IMR-90 (cell line): ENCODE data around the gene ACSL4. TPM values are rescaled to one million over a fixed set of nuclear protein-coding genes. Genes with fewer than 3 reads are reported as not detected.

ENCODE experiments used
- ATAC-seq: fragments of 200-7000 bp; cut with Tn5 transposase; 2 replicates; pipeline ENCODE4 v1.9.1; 2020; ENCODE audit warnings: low read depth, mild to moderate bottlenecking, moderate library complexity
- BruUV-seq: library from RNA; stranded (reverse); fragments of 400-500 nt; replicated peaks from 2 replicates; lab custom pipeline; 2021; lab: Mats Ljungman, UMichigan
- CTCF ChIA-PET: fragments of 300-600 bp; formaldehyde crosslinking; extraction: SDS; loops from one replicate; lab custom pipeline; 2021; ENCODE audit warnings: antibody characterized with exemption; lab: Yijun Ruan, JAX
- POLR2A ChIA-PET: fragments of 300-600 bp; sonication (Branson Sonifier 250); formaldehyde crosslinking; loops from one replicate; lab custom pipeline; 2022; ENCODE audit warnings: antibody characterized with exemption; ENCODE audit not compliant: unreplicated experiment; lab: Charles Lee
- DNase-seq: peaks from one replicate; pipeline ENCODE4 v3.0.0; 2013
- H2AFZ ChIP-seq: replicated peaks from 2 replicates; pipeline ENCODE3; 2013; ENCODE audit warnings: low read length, mild to moderate bottlenecking; ENCODE audit not compliant: poor library complexity
- H2AK5ac ChIP-seq: 2 replicates; pipeline ENCODE4 v1.6.1; 2013; ENCODE audit warnings: low read depth, low read length, inconsistent platforms
- H2AK9ac ChIP-seq: replicated peaks from 2 replicates; pipeline ENCODE3; 2013; ENCODE audit warnings: mild to moderate bottlenecking, low read depth, low read length, moderate library complexity; ENCODE audit not compliant: poor library complexity
- H2BK120ac ChIP-seq: 2 replicates; pipeline ENCODE4 v1.6.1; 2013; ENCODE audit warnings: low read depth, low read length, inconsistent platforms
- H2BK15ac ChIP-seq: 3 replicates; pipeline ENCODE4 v1.6.1; 2013; ENCODE audit warnings: low read depth, low read length, inconsistent platforms
- H2BK20ac ChIP-seq: 2 replicates; pipeline ENCODE4 v1.6.1; 2013; ENCODE audit warnings: low read depth, mild to moderate bottlenecking, inconsistent platforms, low read length, moderate library complexity
- H2BK5ac ChIP-seq: 2 replicates; pipeline ENCODE4 v1.6.1; 2013; ENCODE audit warnings: mild to moderate bottlenecking, low read depth, low read length, inconsistent platforms; ENCODE audit not compliant: poor library complexity, severe bottlenecking
- H3K14ac ChIP-seq: replicated peaks from 2 replicates; pipeline ENCODE4 v1.6.1; 2013; ENCODE audit warnings: low read depth, low read length, inconsistent platforms
- H3K18ac ChIP-seq: 2 replicates; pipeline ENCODE4 v1.6.1; 2013; ENCODE audit warnings: low read depth, low read length, control low read depth
- H3K23ac ChIP-seq: 2 replicates; pipeline ENCODE4 v1.6.1; 2013; ENCODE audit warnings: low read depth, low read length, inconsistent platforms
- H3K27ac ChIP-seq: 2 replicates; pipeline ENCODE4 v1.5.1; 2013; ENCODE audit warnings: mild to moderate bottlenecking, control low read depth, low read length; ENCODE audit not compliant: insufficient read depth
- H3K27me3 ChIP-seq: 2 replicates; pipeline ENCODE4 v1.6.1; 2013; ENCODE audit warnings: low read length; ENCODE audit not compliant: control insufficient read depth, insufficient read depth
- H3K36me3 ChIP-seq: 2 replicates; pipeline ENCODE4 v1.6.1; 2013; ENCODE audit warnings: low read length, mixed read lengths; ENCODE audit not compliant: control insufficient read depth, insufficient read depth
- H3K4ac ChIP-seq: 2 replicates; pipeline ENCODE4 v1.6.1; 2013; ENCODE audit warnings: low read depth, low read length, inconsistent platforms
- H3K4me1 ChIP-seq: 2 replicates; pipeline ENCODE4 v1.6.1; 2013; ENCODE audit warnings: low read length, mixed read lengths; ENCODE audit not compliant: control insufficient read depth, insufficient read depth
- H3K4me2 ChIP-seq: 2 replicates; pipeline ENCODE4 v1.6.1; 2013; ENCODE audit warnings: low read depth, mild to moderate bottlenecking, control low read depth, low read length, moderate library complexity
- H3K4me3 ChIP-seq: 2 replicates; pipeline ENCODE4 v1.5.1; 2013; ENCODE audit warnings: low read depth, mild to moderate bottlenecking, control low read depth, low read length, moderate library complexity; ENCODE audit not compliant: insufficient read depth
- H3K56ac ChIP-seq: 2 replicates; pipeline ENCODE4 v1.6.1; 2013; ENCODE audit warnings: low read length, inconsistent platforms; ENCODE audit not compliant: insufficient read depth; ENCODE audit errors: extremely low read depth
- H3K79me1 ChIP-seq, 2 experiments: 2 replicates each; pipeline ENCODE4 v1.6.1; 2013; ENCODE audit warnings: low read length in 2 of 2, inconsistent platforms in 1 of 2, low read depth in 1 of 2
- H3K9ac ChIP-seq: 2 replicates; pipeline ENCODE4 v1.6.1; 2013; ENCODE audit warnings: low read depth, low read length, control low read depth
- H3K9me1 ChIP-seq: 2 replicates; pipeline ENCODE4 v1.6.1; 2013; ENCODE audit warnings: low read length, inconsistent platforms; ENCODE audit not compliant: insufficient read depth
- H3K9me3 ChIP-seq: 2 replicates; pipeline ENCODE4 v1.6.1; 2013; ENCODE audit warnings: low read length; ENCODE audit not compliant: control insufficient read depth, insufficient read depth
- H4K20me1 ChIP-seq: 2 replicates; pipeline ENCODE4 v1.6.1; 2013; ENCODE audit warnings: low read length, inconsistent platforms; ENCODE audit not compliant: insufficient read depth
- H4K5ac ChIP-seq: 2 replicates; pipeline ENCODE4 v1.6.1; 2013; ENCODE audit warnings: mild to moderate bottlenecking, low read depth, low read length, control low read depth
- H4K8ac ChIP-seq, 2 experiments: 2 replicates each; pipeline ENCODE4 v1.6.1; 2013; ENCODE audit warnings: low read depth in 2 of 2, low read length in 2 of 2, control low read depth in 1 of 2, inconsistent platforms in 1 of 2
- H4K91ac ChIP-seq: 2 replicates; pipeline ENCODE4 v1.6.1; 2013; ENCODE audit warnings: low read depth, low read length, inconsistent platforms; ENCODE audit not compliant: insufficient read depth
- CEBPB ChIP-seq: IDR thresholded peaks from 2 replicates; pipeline ENCODE4 v1.6.1; 2012; ENCODE audit warnings: low read depth, low read length, improper control_type of control experiment
- FOS ChIP-seq: fragments of 150-350 bp; IDR thresholded peaks from 2 replicates; pipeline ENCODE4 v1.6.1; 2016; ENCODE audit warnings: low read depth, low read length
- MXI1 ChIP-seq: IDR thresholded peaks from 2 replicates; pipeline ENCODE4 v1.6.1; 2012; ENCODE audit warnings: low read depth, mild to moderate bottlenecking, low read length, moderate library complexity, borderline replicate concordance
- WGBS, 2 experiments: methylation state at CpG; one replicate each; pipeline versions ENCODE4 v1.1.5 to v1.1.7; 2013; ENCODE audit warnings: missing lambda C conversion rate in 2 of 2; ENCODE audit not compliant: insufficient read length in 1 of 2; ENCODE audit errors: extremely low coverage in 2 of 2; 5-methylcytosine and 5-hydroxymethylcytosine counted together
- dilution Hi-C: fragments of 300-500 bp; cut with HindIII; formaldehyde crosslinking; loops from one replicate; pipeline ENCODE4 v1.14.3; 2018; ENCODE audit warnings: low sequenced_read_pairs; ENCODE audit not compliant: unreplicated experiment
- in situ Hi-C: fragments of 300-500 bp; cut with MboI; formaldehyde crosslinking; loops from 3 replicates; pipeline ENCODE4 v1.14.3; 2019; ENCODE audit warnings: low sequenced_read_pairs, inconsistent platforms, mixed read lengths
- intact Hi-C: fragments of 100-400 bp; cut with micrococcal nuclease; formaldehyde crosslinking; loops from 2 replicates; pipeline ENCODE4 v1.10.0; 2022
- polyA plus RNA-seq, 3 experiments: library from polyadenylated mRNA; depleted of rRNA; stranded (reverse); fragments of >200 nt; gene quantifications; 2 replicates each; pipeline ENCODE4 v1.2.3, GENCODE V29; 2012; ENCODE audit warnings: low replicate concordance in 1 of 3
- total RNA-seq: library from RNA; depleted of rRNA; stranded (reverse); fragments of >200 nt; gene quantifications from 2 replicates; pipeline ENCODE4 v1.2.3, GENCODE V29; 2012

Gene ACSL4
- total and polyA plus RNA-seq, 2 of the 4 experiments (the other 2 are of a cell fraction) = 29.6 to 59.7 TPM

GRCh38 chrX:109714340-109714958 is 18.6 kb downstream of the ACSL4 start:
- in situ Hi-C loops = loop anchor here (5.0 to 25.0 kb wide), 2 partner anchors 173 to 698 kb away; no protein-coding TSS in a partner anchor
- TF ChIP-seq CEBPB (peak; percentile 47; the same call in 1 of the 2 replicates), MXI1 (no peak), FOS (peak; percentile 56; the same call in 1 of the 2 replicates)
- H4K91ac ChIP-seq = peak overlapping the region; percentile 83
- peak overlapping the region; percentile 86 for H2BK20ac ChIP-seq
- peak overlapping the region; percentile 88 for H4K5ac ChIP-seq
- no peak overlapping the region for H3K4me3 ChIP-seq
- H3K9me1 ChIP-seq = no peaks in the 10 kb centered on the region; the same call in 1 of the 2 replicates
- peak overlapping the region; percentile 89; the same call in 1 of the 2 replicates for H3K23ac ChIP-seq
- H2AK5ac ChIP-seq = peak overlapping the region; percentile 84; the same call in 1 of the 2 replicates
- peaks cover 3% of the 10 kb centered on the region; the same call in 1 of the 2 replicates for H4K20me1 ChIP-seq
- dilution Hi-C loops = no loop called here
- POLR2A ChIA-PET = interaction anchor here (0.5 kb wide), 1 partner anchor 46 kb away, joined by 3 read pairs; no protein-coding TSS in a partner anchor
- intact Hi-C loops = loop anchor here (1.0 to 5.0 kb wide), 2 partner anchors 237 to 432 kb away; no protein-coding TSS in a partner anchor
- peak overlapping the region; percentile 87 to 91 for H4K8ac ChIP-seq
- peak overlapping the region; percentile 82 for H3K56ac ChIP-seq
- H3K18ac ChIP-seq = peak overlapping the region; percentile 91
- peaks cover 0 to 3% of the 10 kb centered on the region in 2 experiments; a peak in 2 of 4 replicates for H3K79me1 ChIP-seq
- H2BK15ac ChIP-seq = peak overlapping the region; percentile 98; the same call in 2 of the 3 replicates
- WGBS, 2 experiments = no CpG with 5 or more reads among the region's 1 CpG
- no peaks in the 10 kb centered on the region for H3K27me3 ChIP-seq
- ATAC-seq (peak; percentile 80), DNase-seq (peak; percentile 91)
- H2BK120ac ChIP-seq = peak overlapping the region; percentile 96
- H3K27ac ChIP-seq = peak overlapping the region; percentile 96
- H2AFZ ChIP-seq = no peak overlapping the region
- no peak overlapping the region for H2AK9ac ChIP-seq
- peak overlapping the region; percentile 86 for H3K4ac ChIP-seq
- peaks cover 2% of the 10 kb centered on the region for H3K4me1 ChIP-seq
- peak overlapping the region; percentile 96 for H2BK5ac ChIP-seq
- peak overlapping the region; percentile 50 for H3K14ac ChIP-seq
- CTCF ChIA-PET = interaction anchor here (0.6 to 3.0 kb wide), 3 partner anchors 143 to 353 kb away, joined by 3 to 23 read pairs (median 4); no protein-coding TSS in a partner anchor
- H3K36me3 ChIP-seq = peaks cover 3% of the 10 kb centered on the region; the same call in 1 of the 2 replicates
- no TSS peak for BruUV-seq
- H3K9me3 ChIP-seq = no peaks in the 10 kb centered on the region
- H3K4me2 ChIP-seq = peak overlapping the region; percentile 75
- peak overlapping the region; percentile 58; the same call in 1 of the 2 replicates for H3K9ac ChIP-seq
